EH (cell line): ENCODE results near the gene ULBP2.
"Not testable (repeated sequence)": the region's sequence is repeated elsewhere in the genome, so short reads cannot be mapped to it uniquely, and the experiment has no call there.

Source experiments
- DNase-seq: peaks from one replicate; pipeline ENCODE4 v3.0.0-alpha.2; 2015; ENCODE audit warnings: low read depth

The ULBP2 gene

DNA sequence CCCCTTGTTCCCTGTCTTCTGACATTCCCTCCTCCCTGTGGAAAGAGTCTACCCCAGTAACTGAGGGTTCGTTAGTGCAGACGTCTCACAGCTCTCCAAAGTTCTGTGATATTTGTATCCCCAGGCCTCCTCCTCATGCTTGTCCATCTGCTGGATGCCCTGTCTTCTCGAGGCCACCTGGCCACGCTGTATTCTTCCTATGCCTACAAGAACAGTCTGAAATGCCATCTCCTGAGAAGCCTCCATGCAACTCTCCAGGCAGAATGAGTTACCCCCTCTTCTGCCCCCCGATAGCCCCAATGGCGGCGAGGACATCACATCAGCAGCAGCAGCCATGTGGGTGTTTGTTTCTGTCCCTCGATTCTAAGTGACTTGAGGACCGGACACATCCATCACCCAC, 9.3 kb downstream of the ULBP2 start:
- no peak for DNase-seq

DNA sequence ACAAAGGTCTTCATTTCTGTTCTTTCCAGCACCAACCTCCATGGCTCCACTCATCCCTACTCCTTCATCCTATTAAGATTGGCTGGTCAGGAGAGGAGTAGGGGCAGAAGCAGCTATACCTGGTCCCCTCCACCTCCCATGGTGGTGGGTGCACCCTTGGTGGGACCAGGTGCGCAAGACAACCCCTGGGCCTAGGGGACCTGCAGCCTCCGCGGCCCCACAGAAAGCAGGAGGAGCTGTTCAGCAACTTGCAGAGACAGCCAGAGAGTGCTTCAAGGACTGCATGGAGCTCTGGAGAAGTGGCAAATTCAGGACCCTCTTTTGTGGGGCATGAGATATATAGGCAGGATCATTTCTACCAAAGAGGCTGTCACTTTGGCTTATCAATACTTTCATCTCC, 9.8 kb downstream of the ULBP2 start:
- no peak for DNase-seq

DNA sequence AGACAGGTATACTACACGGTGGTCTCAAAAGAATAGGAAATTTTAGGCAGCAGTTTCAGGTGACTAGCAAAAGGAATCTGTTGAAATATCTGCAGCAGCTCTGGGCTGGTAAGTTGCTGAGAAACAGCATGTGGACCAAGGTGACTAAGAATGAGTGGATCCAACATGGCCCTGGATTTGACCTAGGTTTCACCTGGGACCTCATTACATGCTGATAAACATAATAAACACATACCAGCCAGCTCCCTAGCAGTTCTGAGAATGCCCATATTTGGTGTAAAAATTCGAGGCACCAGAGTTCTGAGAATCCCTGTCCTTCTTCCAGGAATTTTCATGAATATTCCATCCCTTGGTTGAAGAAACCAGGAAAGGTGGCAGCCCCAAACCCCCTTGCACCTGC, 11.6 kb downstream of the ULBP2 start:
- DNase-seq: peak; percentile 17

DNA sequence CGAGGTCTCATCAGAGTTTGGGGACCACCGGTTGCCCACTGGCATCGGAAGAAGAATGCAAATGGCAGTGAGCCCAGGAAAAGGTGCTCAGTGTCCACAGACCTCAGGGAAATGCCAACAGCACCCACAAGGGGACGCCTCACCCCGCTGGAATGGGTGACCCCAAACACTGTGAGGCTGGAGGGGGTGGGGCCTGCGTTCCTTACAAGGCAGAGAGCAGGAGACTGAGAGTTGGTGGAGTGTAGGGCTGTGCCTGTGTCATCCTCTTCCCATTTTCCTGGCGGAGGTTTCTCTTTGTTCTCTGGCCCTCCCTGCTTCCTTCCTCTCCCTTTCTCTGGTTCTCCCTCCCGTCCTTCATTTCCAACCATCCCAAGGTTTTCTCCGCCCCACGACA, 12.1 kb downstream of the ULBP2 start:
- not testable (repeated sequence) for DNase-seq

DNA sequence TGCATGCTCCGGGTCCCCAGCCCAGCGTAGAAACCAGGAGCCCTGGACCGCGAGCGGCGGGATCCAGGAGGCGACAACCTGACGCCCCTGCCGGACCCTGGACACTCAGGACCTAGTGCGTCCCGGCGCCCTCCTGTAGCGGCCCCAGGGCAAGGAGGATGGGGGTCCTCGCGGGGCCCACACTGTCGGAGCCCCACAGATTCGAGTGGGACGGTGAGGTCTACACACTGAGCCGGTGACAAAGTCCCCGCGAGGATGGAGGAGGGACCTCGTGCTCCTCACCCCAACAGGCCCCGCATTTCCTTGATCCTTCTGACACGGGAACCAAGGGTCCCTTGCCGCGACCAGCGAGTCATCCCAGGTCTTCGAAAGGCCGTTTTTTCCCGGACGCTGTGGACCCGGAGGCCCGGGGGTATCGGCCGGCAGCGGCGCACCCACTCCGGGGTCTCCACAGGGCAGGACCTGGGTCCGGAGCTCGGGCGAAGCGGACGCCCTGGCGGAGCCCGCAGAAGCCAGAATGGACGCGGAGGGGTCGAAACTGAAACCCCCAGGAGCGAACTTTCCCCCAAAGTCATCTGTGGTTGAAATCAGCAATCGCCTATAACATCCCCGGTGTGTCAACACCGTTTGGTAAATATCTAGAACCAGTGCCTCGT, 12.6 kb downstream of the ULBP2 start:
- not testable (repeated sequence) for DNase-seq

DNA sequence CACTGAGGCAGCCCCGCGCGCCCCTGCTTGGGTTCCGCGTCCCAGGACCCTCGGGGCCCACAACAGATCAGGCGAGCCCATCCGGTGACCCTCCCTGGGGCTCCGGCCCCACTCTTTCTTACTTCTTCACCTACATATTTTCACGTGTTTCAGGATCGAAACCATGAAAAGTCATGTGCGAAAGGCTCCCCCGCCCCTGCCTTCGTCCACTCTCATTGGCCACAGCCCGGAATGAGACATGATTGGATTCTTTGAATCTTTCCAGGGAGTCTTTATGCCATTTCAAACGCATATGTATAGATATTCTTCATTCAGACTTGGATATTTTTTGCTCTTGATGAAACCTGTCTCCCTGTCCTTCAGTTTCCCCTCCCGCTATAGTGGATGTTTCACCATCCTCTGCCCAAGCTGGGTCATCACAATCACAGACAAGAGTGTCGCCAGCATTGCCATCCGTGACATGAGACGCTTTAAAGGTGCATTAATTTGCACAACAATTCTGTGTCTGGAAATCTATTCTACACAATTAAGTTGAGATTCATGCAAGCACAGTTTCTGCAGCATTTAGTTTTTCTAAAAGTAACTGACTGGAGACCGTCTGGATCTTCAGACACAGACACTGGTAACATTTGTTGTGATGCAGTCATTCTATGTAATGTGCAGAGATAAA, 13.3 kb downstream of the ULBP2 start:
- not testable (repeated sequence) for DNase-seq

DNA sequence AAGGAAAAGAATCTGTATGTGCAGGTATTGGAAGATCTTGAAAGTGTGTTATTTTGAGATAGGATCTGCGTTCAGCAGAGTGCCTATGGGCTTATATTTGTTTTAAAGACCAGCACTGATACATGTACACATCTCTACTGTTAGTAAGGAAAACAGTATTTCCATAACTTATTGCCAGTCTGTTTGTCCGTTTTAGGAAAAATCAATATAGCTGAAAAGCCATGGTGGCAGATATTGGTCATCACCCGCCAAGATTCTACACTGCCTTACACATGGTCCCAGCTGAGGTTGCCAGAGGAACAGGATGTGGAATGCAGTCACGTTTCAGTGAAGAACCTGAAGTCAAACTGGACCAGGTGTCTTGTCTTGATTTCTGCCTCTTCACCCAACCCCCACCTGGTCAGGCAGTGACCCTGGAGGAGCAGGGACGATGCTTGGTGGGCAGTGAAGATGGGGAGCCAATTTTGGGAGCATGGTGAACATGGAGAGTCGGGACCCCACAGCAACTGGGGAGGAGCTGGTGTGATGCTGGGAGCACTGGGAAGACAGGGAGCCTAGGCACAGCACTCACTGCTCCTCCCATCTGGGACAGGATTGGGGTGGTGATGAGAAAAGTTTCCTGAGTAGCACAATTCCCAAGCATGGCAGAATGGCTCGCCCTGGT, 14.0 kb downstream of the ULBP2 start:
- DNase-seq: not testable (repeated sequence)

DNA sequence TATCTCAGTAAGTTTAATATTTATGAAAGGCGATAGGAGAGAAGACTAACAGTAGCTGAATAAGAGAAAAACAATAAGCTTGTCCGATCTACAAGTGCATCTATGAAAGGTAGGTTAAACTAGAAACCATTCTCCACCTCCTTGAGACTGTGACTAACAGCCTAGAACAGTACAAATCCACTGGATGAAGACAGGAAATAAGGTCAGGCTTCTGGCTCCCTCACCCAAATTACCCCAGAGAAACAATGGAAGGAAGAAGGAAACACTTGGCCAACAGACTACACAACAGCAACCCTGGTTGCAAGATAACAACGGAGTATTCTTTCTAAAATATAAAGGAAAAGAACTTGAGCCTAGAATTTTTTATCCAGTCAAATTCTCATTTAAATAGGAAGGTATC, 16.3 kb downstream of the ULBP2 start:
- DNase-seq: not testable (repeated sequence)

DNA sequence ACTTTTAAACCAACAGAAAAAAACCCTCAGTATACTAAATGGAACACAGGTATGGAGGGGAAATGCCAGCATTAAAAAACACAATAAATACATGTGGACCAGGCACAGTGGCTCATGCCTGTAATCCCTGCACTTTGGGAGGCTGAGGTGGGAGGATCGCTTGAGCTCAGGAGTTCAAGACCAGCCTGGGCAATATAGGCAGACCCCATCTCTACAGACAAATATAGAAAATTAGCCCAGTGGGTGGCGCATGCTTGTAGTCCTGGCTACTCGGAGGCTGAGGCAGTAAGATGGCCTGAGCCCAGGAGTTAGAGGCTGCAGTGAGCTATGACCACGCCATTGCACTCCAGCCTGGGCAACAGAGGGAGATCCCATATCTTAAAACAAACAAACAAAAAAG, 18.0 kb downstream of the ULBP2 start:
- not testable (repeated sequence) for DNase-seq

DNA sequence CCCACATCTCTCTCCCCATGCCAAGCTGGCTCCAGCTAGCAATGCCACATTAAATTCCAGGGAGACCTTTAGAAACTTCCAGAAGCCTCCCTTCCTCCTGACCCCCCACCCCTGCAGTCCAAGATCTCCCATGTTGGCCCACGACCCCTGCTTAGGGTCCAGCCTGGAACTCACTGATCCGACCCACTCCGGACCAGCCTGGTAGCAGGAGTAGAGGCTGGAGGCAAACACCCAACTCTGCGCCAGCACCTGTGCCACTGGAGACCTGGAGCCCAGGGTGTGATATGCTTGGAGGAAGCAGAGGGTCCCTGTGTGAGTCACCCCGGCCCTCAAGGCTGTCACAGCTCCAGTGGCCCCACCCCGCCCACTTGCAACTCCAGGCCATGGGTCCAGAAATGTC, 18.7 kb downstream of the ULBP2 start:
- DNase-seq: no peak

DNA sequence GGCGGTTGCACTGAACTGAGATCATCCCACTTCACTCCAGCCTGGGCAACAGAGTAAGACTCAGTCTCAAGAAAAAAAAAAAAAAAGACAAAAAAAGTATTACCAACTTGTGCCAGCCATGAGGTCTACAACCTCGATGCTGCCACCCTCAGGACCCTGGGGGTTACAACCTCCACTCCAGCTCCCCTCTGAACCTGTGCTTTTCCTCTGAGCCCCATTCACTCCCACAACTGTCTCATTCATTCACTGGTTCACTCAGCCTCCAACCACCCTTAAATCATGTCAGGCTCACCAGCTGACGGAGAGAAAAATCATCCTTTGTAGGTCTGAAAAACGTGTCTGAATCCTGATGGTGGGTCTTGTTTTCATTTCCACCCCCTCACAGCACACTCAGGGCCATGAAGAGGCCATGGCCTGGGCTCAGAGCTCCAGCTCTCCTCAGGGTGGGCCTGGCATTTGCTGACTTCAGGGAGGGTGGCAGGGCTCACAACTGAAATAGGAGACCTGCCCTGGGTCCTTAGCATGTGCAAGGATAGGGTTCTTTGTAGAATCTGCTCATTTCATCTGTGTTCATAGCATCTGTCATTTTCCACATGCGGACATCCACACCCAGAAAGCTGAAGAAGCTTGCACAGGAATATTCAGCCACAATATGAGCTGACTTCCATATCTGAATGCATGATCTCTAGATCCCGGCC, 20.1 kb downstream of the ULBP2 start:
- peak; percentile 30 for DNase-seq

DNA sequence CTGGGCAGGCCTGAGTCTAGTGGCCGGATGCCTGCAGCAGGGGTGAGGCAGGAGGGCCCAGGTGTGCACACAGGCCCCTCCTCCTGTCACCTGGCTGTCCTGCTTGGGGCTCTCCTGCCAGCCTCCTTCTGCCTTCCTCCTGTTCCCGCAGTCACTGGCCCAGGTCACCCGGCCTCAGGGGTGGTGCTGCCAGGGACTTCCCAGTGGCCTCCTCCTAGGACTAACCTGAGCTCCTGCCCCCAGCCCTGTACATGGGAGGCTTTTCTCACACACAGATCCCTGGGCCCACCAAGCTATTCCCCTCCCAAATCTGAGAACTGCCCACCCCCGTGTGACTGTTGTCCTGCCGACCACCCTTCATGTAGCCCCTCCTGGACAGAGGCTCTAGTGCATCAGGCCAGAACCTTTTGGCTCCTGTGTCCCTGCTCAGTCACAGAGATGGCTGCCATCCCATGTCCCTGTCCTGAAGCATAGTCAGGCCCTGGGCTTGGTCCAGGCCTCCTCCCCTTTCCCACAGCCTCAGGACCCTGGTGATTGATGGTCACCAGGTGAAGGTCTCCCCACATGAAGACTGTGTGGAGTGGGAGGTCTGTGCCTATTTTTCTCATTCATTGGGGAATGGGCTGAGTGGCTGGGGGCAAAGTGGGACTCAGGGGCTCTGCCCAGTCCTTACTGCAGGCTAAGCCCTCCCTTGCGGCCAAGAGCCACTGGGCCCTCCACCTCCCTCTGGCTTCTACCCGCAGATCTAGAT, 20.8 kb downstream of the ULBP2 start:
- no peak for DNase-seq

DNA sequence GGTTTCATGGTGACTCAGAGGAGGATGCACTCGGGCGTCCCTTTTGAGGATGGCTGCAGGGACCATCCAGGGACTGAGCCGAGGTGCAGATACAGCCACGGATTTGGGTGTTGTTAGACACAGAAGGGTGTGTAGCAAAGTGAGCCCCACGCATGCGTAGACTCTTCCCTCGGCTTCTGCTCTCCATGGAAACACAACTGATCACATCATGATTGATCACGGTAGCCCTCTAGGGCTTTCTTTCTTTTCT, 21.3 kb downstream of the ULBP2 start:
- peak; percentile 83 for DNase-seq

DNA sequence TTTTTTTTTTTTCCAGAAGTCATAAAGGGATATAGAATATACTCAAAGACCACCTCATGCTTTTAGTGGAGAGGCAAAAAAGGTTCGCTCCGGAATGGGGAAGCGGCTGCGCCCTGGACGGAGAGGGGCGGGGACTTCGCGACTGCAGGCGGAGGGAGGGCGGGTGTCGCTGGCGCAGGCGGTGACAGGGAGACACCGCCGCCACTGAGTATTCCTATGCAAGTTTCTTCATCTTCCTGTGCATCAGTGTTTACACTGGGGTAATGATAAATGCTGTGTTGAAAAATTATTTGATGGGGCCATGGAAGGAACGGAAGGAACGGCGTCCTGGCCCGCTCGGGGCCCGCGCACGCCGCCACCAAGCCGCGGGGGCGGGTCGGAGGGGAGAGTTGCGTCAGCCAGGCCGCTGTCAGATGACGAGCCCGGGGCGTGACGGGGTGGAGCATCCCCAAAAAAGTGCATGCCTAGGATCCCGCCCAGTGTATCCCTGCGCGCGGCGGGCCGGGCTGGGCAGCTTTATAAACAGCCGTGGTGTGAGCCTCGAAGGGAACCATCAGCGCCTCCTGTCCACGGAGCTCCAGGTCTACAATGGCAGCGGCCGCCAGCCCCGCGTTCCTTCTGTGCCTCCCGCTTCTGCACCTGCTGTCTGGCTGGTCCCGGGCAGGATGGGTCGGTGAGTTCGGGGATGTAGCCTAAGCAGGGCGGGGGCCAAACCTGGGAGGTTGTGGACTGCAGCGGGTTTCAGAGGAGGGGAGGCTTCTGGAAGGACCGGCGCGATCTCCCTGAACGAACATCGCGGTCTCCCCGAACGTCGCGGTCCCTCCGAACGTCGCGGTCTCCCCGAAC, 21.9 kb downstream of the ULBP2 start, which contains the start of gene ULBP1:
TSS of gene ULBP1 (plus strand) at position 482 of the 846 bp plus-strand sequence. CDS start at position 589, 107 bp downstream.
- DNase-seq: peak; percentile 92

DNA sequence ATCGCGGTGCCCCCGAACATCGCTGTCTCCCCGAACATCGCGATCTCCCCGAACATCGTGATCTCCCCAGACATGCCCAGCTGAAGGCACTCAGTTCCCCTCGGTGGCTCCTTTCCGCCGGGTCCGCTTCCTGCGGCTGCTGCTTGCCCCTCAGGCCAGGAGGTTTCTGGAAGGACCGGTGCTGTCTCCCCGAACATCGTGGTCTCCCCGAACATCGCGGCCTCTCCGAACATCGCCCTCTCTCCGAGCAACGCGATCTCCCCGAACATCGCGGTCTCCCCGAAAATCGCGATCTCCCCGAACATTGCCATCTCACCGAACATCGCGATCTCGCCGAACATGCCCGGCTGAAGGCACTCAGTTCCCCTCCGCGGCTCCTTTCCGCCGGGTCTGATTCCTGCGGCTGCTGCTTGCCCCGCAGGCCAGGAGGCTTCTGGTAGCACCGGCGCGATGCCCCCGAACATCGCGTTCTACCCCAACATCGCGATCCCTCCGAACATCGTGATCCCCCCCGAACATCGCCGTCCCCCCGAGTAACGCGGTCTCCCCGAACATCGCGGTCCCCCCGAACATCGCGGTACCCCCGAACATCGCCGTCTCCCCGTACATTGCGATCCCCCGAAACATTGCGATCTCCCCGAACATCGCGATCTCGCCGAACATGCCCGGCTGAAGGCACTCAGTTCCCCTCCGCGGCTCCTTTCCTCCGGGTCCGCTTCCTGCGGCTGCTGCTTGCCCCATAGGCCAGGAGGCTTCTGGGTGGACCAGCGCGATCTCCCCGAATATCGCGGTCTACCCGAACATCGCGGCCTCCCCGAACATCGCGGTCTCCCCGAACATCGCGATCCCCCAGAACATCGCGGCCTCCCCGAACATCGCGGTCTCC, 22.7 kb downstream of the ULBP2 start:
- DNase-seq: peak; percentile 34

DNA sequence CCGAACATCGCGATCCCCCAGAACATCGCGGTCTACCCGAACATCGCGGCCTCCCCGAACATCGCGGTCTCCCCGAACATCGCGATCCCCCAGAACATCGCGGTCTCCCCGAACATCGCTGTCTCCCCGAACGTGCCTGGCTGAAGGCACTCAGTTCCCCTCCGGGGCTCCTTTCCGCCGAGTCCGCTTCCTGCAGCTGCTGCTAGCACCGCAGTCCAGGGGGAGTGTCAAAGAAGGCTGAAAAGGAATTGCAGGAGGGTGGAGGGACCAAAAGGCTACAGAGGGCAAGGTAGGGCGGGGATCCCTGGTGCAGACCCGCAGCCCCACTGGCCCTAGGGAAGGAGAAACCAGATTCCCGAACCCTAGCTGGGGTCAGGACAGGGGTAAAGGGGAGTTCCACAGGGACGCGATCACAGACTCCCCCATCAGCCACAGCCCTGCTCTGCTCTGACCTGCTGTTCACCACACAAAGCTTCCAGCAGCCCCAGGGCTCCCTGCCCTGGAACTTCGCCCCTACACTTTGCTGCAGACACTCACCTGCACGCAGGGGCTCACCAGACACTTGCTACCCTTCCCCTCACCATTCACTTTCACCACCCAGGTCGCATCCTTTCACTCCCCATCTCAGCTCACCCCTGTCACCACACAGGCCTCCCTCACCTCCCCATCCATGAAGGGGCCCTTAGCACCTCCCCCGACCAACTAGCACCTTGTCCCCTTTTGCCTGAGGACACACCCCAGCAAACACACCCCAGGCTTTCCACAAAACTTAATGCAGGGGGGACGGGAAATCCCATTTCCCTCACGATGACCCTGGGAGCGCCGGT, 23.6 kb downstream of the ULBP2 start:
- DNase-seq: no peak

DNA sequence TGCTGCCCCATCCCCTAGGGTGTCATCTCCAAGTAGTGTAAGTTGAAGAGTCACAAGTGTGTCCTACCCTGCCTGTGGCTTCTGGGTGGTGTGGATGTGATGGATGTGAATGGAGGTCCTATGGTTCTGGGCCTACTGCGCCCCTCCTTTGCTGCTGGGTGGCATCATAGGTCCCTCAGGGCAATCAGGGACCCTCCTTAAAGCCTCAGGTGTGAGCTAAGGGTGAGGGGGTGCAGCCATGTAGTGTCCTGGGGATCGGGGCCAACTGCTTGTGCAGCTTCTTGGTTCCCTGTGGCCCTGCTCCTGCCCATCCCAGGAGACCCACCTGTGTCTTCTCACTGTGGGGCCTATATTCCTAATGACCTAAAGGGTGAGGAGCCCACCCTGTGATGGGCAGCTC, 24.5 kb downstream of the ULBP2 start:
- not testable (repeated sequence) for DNase-seq

DNA sequence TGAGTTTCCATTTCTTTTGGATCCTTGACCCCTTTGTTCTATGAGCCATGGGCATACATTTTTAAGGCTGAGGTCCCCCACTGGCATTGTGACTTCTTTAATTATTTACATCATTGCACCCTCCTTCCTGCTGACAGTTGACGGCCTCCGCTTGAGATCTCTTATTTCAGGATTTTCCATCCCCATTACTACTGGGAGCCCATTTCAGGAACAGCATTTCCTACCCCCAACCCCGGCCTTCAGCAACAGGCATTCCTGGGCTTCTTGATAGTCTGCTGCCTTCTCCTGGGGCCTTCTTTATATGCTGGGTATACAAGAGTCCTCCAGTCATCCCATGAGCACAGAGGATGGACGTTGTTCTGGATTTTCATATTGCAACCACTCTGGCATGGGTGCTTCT, 25.8 kb downstream of the ULBP2 start:
- DNase-seq: no peak

DNA sequence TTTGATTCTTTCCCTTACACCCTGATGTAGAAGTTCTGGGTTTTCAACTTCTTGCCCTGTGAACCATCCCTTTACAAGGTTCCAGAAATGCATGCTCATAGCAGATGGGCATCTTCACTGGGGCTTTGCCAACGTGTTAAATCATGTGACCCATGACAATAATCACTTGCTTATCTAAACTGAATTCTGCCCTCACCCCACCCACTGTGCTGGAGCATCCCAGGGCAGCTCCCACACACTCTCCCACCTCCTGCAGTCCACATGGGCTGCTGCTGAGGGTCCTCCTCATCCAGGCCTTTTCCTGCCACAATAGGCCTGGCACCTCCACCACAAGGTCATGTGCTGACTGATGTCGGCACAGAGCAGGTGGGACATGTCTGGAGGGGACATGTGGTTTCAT, 26.2 kb downstream of the ULBP2 start:
- not testable (repeated sequence) for DNase-seq
